NCI-H2196 treated with DMSO at 0.1 percent for 48 hours (cell line): ENCODE results near the gene CHST13.

ENCODE experiments used
- DNase-seq: peaks from one replicate; lab custom pipeline; 2025; ENCODE audit not compliant: unreplicated experiment; lab: John Stamatoyannopoulos, UW

Gene CHST13

GRCh38 chr3:126553284-126554084 is 29.5 kb downstream of the CHST13 start:
- no peak for DNase-seq

GRCh38 chr3:126554560-126555525 is 30.9 kb downstream of the CHST13 start:
- DNase-seq: no peak

GRCh38 chr3:126555795-126556636 is 32.1 kb downstream of the CHST13 start:
- no peak for DNase-seq

- no peak for DNase-seq
Observed at GRCh38 chr3:126556637-126557414, 32.9 kb downstream of the CHST13 start.

GRCh38 chr3:126557415-126557745 is 33.4 kb downstream of the CHST13 start:
- no peak for DNase-seq

GRCh38 chr3:126557761-126558160 is 33.8 kb downstream of the CHST13 start:
- no peak for DNase-seq

GRCh38 chr3:126558336-126559071 is 34.5 kb downstream of the CHST13 start, which contains the start of gene C3orf22:
C3orf22 (minus strand) TSS chr3:126558932; CDS start chr3:126553390, 5,542 bp downstream.
- DNase-seq: no peak

GRCh38 chr3:126562737-126563276 is 38.9 kb downstream of the CHST13 start:
- no peak for DNase-seq

- DNase-seq: no peak
Observed at GRCh38 chr3:126567696-126568438, 43.9 kb downstream of the CHST13 start.

- no peak for DNase-seq
Observed at GRCh38 chr3:126568776-126569342, 44.9 kb downstream of the CHST13 start.

- DNase-seq: no peak
Observed at GRCh38 chr3:126569390-126569975, 45.5 kb downstream of the CHST13 start.

GRCh38 chr3:126570103-126570541 is 46.2 kb downstream of the CHST13 start:
- no peak for DNase-seq

- no peak for DNase-seq
Observed at GRCh38 chr3:126571078-126571477, 47.1 kb downstream of the CHST13 start.

- DNase-seq: no peak
Observed at GRCh38 chr3:126573492-126574117, 49.6 kb downstream of the CHST13 start.

- DNase-seq: no peak
Observed at GRCh38 chr3:126577261-126577660, 53.3 kb downstream of the CHST13 start.

GRCh38 chr3:126578702-126579101 is 54.7 kb downstream of the CHST13 start:
- DNase-seq: no peak

- no peak for DNase-seq
Observed at GRCh38 chr3:126580746-126581145, 56.8 kb downstream of the CHST13 start.
